HG03097 (cell line): ENCODE measurements around the gene COL4A1.

Experiments used
- ATAC-seq: cut with Tn5 transposase; IDR thresholded peaks from one replicate; pipeline ENCODE4 v1.9.1; 2021; ENCODE audit not compliant: unreplicated experiment, low FRiP score

The COL4A1 gene

GRCh38 chr13:110107568-110108347 is 199.2 kb downstream of the COL4A1 start:
- no peak for ATAC-seq

GRCh38 chr13:110106726-110107125 is 200.2 kb downstream of the COL4A1 start:
- ATAC-seq: no peak

DNA sequence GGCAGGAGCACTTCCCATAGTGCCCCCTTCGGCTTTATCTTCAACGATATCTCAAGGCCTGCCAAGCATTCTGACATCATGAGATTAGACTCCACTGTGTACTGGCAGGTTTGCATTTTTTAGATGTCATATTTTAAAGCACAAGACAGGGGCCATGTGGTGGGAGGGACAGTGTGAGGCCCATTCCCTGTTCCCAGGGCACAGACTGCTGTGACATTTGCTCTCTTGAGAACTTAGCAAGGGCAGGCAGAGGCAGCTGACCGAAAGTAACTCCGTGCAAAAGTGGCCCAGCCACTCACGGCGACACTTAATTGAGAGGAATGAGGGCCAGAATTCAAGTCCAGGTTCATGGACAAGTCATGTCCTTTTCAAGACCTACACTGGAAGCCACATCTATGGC is 201.8 kb downstream of the COL4A1 start:
- no peak for ATAC-seq

GRCh38 chr13:110103534-110103933 is 203.4 kb downstream of the COL4A1 start:
- no peak for ATAC-seq

GRCh38 chr13:110103026-110103425 is 203.9 kb downstream of the COL4A1 start:
- no peak for ATAC-seq

DNA sequence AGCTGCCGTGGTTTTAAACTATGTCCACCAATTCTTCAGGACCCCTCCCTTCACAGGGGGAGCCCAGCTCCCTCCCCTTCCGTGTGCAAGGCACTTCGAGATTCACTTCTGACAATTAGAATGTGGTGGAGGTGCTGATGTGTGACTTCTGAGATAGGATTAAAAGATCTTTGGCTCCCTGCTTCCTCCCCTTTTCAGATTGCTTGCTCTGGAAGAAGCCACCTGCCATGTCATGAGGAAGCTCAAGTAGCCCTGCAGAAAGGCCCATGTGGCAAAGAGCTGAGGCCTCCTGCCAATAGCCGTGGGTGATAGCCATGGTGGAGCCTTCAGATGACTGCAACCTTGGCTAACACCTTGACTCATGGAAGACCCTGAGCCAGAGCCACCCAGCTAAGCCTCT is 204.9 kb downstream of the COL4A1 start:
- no peak for ATAC-seq

- ATAC-seq: no peak
These were observed 207.0 kb downstream of the COL4A1 start for GRCh38 chr13:110099922-110100321.
